Superior temporal gyrus (tissue), 1 donor: ENCODE measurements around the gene PRMT3.
"Not testable (repeated sequence)": the region's sequence is repeated elsewhere in the genome, so short reads cannot be mapped to it uniquely, and the experiment has no call there.

Source experiments
- DNase-seq: peaks from one replicate; pipeline ENCODE4 v3.0.0-alpha.2; 2016; ENCODE audit errors: extremely low spot score

Gene PRMT3

DNA sequence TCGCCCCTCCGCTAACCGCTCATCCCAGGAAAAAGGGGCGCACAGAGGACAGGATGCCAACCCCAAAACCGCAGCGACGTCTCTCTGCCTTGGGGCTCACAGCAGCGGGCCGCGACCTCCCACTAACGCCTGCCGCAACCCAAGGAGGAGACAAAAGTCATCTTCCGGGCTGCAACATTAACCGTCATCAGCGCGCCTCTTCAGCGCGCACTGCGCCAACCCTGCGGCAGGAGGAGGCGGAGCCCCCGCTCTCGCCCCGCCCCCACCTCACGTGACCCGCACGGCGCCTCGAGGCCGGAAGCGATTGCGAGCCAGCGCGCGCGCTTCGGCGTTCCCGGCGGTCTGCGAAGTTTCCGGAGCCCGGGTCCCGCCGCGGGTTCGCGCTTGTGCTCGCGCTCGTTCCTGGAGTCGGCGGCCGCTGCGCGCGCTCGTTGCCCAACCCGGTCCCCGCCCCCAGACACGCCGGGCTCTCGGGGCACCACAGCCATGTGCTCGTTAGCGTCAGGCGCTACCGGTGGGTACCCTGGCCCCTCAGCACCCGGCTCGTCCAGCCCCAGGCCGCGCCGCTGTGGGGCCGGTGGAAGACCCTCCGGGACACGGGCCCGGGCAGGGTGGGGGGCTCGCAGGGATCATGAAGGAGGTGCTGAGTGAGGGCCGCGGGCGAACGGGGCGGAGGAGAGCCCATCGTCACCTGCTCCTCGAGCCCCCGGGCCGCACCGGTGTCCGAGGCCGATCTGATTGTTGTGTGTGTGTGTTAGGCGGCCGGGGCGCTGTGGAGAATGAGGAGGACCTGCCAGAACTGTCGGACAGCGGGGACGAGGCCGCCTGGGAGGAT lies at the start of gene PRMT3:
Gene PRMT3, plus strand, starts transcription at position 456 of the 835 bp plus-strand sequence. Its CDS starts 31 bp downstream, at position 487.
- peak; percentile 89 for DNase-seq

DNA sequence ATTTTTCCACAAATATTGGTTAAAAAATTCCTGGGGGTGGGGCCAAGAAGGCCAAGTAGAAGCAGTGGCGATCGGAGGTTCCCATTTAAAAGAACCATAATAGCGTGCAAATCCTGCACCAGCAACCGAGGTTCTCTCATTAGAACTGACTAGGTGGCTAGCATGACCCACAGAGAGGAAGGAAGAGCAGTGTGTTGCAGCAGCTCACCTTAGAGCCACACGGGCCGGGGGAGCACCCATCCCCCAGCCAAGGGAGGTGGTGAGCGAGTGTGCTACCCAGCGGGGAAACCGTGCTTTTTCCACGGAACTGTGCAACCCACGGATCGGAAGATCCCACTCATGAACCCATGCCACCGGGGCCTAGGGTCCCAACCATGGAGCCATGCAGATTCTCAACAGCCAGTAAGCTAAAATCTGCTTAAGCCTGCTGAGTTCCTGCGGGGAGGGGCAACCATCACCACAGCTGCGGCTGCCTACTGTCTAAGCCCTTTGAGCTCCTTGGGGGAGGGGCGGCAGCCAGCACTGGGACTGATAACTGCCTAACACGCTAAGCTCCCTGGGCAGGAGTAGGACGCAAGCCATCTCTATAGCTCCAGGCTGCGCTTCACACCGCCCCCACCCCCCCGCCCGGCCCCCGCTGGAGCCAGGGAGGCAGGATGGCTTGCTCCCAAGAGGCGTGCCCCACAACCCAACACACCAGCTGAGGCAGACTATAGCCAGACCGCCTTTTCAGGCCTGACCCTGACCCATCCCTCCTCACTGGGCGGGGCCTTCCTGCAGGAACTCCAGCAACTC lies 45.0 kb upstream of the PRMT3 start:
- no peak for DNase-seq

DNA sequence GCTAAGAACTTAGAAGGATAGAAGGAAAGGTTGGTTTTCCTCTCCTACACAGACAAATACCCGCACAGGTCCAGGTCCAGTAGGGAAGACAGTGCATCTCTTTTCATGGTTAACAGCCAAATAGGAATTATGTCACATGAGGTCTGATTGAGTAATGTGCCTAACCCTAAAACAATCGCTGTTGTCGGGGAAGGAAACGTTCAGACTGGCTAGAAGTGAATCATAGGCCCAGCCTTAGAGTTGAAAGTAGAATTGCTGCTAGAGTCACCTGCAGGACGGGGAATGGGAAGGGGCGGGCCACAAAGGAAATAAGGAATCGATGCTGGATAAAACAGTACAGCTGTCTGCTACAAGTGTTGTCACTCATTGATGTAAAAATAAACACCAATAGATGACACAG lies 36.4 kb upstream of the PRMT3 start:
- no peak for DNase-seq

DNA sequence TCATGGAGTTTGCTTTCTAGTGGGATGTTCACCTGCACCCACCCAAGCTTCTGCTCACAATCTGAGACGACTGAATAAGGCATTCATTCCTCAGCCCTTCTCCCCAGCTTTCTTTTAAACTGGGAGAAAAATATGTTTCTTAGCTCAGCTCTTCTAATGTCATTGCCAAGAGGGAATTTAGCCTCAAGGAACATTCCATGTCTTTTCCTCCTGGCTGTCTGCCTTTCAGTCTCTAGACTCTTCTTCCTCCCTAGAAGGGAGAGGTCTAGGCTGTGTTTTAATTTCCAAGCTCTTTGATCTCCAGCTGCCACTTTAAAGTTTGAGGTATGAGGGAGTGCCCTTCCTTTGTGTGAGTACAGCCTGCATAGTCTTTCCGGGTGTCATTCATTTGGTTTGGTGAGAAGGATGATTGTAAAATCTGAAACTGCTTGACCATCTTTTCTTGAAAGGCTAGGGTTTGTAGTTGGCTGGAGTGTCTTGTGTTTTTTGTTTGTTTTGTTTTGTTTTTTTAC lies 35.7 kb upstream of the PRMT3 start:
- no peak for DNase-seq

DNA sequence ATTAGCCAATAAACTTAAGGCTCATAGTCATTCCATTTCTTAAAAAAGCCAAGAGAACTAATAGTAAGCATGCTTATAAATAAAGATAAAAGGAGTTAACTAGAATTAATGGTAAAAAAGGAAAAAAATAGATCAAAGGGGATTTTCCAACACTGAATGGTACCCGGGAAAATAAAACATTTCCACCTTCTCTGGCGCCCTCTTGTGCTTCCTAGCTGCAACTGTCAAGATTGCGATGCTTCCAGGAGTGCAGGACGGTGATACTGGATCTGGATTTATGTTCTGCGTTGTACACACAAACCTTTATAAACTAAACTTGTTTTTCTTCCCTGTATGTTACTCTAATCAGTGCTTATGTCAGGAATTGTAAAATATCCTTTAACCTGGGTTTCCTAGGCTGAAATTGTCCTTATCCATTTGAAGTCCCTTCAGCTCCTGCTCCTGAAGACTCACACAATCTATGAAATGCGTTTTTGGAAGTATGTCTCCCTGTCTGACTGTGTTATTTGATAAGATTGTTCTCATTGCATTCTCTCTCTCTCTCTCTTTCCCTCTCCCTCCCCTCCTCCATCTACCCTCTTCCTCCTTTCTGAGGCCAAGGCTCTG lies 33.6 kb upstream of the PRMT3 start:
- peak; percentile 86 for DNase-seq

DNA sequence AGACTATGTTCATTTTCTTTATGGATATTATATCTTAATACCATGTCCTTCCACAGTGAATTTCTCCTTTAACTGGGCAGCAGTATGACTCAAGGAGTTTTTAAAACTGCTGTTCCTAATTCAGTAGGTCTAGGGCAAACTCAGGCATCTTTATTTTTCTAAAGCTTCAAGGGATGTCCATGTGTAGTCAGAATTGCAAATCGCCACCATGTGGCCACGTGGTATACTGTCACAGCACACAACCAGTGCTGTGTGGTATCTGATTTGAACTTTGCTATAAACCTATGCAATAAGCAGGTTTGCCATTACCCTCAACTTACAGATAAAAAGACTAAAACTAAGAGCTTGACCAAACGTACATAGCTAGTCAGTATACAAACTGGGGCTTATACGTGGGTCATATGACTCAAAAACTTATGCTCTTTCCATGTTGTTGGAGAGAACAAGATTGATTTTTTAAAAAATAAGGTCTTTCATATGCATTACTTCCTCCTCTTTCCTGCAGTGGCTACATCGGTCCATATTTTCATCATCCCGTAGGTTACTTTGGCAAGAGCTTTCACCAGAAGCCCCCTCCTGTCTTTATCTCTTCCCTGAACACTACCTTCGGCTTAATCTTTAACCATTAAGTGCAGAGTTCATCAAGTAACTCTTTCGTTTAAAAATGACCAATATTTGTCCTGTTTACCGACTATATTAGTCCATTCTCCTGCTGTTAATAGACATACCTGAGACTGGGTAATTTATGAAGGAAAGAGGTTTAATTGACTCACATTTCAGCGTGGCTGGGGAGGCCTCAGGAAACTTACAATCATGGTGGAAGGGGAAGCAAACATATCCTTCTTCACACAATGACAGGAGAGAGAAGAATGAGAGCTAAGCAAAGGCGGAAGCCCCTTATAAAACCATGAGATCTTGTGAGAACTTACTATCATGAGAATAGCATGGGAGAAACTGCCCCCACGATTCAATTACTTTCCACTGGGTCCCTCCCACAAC lies 32.0 kb upstream of the PRMT3 start:
- DNase-seq: peak; percentile 76

DNA sequence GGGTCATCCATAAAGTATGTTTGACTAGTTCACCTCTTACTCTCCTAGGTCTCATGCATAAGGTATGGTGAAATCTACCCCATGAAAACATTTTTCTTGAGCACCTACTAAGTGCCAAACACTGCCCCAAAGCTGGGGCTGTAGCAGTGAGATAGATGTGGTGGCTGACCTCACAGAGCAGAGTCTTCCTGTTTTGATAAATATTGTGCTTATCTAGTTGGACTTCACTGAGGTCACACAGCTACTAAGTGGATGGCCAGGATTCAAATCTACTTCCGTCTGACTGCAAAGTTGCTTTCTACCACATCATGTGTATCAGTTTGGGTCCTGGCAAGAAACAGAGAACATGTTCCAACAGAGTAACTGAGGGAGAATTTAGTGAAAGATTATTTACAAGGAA lies 30.4 kb upstream of the PRMT3 start:
- no peak for DNase-seq

DNA sequence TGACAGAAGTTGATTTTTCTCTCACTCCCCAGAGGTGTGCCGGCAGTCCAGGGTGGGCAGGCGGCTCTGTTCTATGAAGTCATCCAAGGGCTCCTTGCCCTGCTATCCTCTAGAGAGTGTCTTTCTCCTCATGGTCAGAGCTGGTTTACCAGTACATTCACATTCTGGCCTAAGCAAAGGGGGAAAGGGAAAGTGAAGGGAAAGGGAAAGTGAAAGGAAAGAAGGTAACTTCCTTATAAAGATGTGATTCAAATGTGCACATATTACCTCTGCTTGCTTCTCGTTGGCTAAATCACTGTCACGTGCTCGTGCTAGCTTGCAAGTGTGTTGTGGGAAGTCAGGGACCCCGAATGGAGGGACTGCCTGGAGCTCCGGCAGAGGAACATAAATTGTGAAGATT lies 26.9 kb upstream of the PRMT3 start:
- DNase-seq: no peak

DNA sequence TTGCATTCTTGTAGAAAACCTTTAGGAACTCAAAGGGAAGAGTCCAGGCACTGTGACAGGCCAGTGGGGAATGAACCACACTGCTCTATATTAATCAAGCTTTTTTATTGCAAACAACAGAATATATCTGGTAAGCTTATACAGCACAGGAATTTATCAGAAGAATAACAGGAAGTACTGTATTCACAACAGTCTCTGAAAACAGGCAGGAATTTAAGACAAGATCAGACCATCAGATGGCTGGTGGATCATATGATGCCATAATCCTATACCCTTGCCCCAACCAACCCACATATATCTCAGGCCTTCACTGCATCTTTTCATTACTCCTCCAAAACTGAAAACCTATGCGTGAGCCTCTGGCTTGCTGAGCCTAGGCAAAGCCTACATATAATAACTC lies 25.0 kb upstream of the PRMT3 start:
- DNase-seq: no peak

DNA sequence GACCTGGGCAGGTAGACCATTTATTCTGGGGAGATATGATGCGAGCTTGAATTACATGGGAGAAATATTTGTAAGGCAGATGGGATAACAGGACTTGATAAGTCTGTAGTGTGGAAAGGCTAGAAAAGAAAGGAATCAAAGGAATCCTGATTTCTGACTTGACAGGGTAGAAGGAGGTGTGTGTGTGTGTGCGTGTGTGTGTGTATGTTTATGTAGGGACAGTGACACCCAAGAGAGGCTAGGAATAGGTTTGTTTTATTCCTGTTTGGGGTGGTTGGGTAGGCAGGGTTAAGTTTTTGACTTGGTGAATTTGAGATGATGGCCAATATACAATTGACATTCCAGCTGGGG lies 24.4 kb upstream of the PRMT3 start:
- DNase-seq: no peak

DNA sequence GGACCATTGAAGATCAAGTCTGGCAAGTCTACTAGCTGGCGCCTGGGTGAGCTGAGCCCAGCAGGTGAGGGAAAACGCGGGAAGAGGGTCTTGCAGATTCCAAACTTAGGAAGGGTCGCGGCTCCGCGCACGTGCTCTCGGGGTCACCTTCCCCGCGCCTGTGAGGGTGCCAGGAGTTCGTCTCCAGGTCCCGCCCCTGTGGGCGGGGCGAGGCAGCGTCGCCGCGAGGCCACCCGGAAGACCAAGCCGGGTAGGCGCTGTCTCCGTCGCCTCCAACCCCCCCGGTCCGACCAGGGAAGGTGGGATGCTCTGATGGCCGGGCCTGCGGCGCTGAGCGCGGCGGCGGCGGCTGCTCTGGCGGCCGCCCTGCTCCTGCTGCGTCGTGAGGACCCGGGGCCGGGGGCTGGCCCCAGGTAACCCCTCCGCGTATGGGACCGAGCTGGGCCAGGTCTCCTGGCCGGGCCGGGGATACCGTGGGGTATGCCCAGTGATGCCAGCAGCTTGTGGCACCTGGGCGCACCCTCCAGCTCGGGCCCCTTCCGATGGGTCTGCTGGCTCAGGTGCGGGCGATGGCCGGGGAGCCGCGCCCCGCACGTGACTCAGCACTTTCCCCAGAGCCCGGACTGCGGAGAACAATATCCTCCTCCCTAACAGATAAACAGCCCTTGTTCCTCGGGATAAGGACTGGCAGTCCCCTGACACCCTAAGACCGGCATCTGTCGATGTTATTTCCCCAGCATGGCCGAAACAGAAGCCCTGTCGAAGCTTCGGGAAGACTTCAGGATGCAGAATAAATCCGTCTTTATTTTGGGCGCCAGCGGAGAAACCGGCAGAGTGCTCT lies 23.8 kb upstream of the PRMT3 start, which contains the start of gene HTATIP2:
Gene HTATIP2, plus strand, starts transcription at position 215 of the 841 bp plus-strand sequence. Its CDS starts 524 bp downstream, at position 739.
- DNase-seq: peak; percentile 80

DNA sequence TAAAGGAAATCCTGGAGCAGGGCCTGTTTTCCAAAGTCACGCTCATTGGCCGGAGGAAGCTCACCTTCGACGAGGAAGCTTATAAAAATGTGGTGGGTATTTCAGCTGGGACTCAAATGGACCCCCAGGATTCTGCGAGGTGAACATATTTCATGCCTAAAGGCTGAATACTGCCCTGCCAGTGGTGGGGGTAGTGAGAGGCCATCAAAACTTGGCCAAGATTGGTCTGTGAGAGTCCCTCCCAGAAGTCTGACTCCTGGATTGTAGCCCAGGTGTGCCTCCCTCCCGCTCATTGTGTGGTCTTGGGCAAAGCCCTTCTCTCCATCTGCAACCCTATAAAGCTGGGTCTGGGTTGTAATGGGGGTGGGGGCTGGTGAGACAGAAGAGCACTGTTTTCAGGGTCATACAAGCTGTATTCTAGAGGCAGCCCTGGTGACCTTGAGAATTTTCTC lies 23.1 kb upstream of the PRMT3 start:
- no peak for DNase-seq

DNA sequence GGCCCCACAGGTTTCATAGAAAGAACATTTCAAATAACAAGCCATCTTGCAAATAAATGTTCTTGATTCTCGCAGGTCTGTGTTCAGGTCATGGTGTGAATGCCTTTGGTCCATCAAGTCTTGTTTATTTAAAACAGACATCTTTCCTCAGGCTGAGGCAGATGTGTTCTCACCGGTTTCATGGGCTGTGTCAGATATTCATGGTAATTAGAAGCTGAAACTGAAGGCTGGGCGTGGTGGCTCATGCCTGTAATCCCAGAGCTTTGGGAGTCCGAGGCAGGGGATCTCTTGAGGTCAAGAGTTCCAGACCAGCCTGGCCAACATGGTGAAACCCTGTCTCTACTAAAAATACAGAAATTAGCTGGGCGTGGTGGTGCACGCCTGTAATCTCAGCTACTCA lies 22.1 kb upstream of the PRMT3 start:
- DNase-seq: not testable (repeated sequence)

DNA sequence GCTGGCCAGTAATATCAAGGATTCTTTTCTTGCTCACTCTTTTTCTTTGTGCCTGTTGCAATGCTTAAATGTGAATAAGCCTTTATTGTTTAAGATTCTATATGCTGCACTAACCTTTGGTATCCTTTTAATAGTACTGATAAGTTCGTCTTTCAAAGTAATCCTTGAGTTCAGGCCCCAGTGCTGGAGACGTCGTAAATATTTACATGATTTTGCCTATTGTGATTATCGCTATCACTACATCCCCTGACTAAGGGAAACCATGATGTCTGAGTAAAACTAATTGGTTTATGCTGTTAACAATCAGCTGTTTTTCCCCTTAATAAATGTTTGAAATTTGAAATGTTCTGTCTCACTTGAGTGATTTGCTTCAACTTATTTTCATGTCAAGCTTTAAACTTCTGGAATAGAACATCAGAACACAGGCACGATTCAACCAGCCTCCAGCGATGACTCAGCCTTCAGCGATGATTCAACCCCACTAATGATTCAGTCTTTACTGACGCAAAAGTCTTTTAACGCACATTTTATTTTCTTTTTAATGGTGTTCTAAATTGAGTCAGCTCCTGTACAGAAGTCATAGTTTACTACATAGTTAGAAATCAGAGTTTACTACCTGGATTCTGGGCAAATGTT lies 20.1 kb upstream of the PRMT3 start:
- peak; percentile 92 for DNase-seq

DNA sequence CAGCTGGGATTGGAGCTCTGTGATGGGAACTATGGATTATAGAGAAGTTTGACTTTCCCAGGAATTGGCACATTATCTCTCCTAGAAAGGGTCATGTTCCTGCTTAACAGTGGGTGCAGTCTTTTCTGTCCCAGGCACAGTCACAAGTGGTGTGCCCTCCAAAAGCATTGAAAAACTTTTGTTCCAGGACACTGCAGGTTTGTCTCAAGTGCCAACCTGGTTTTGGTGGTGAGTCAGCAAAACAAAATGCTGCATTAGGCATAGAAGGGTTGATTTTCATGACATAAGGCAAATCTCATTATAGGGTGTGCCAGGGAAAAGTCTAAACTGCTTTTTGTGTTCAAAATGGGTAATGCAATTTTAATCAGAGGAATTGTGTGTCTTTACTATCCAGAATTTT lies 19.1 kb upstream of the PRMT3 start:
- DNase-seq: peak; percentile 52

DNA sequence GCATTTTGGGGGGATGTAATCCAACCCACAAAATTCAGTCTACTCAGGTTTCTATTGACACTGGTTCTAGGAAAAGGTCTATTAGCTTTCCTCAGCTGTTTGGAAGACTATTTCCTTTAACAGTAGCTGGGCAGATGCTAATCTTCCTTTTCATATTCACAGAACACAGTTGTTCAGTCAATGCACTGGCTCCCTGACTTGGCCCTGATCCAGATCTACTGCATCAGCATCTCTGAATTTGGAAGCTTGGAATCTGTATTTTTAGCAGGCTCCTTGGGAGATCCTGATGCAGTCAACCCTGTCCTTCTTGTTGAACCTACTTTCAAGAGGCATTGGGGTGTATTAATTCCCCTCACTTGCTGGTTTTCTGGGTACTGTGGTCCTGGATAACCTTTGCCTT lies 17.7 kb upstream of the PRMT3 start:
- DNase-seq: peak; percentile 61

DNA sequence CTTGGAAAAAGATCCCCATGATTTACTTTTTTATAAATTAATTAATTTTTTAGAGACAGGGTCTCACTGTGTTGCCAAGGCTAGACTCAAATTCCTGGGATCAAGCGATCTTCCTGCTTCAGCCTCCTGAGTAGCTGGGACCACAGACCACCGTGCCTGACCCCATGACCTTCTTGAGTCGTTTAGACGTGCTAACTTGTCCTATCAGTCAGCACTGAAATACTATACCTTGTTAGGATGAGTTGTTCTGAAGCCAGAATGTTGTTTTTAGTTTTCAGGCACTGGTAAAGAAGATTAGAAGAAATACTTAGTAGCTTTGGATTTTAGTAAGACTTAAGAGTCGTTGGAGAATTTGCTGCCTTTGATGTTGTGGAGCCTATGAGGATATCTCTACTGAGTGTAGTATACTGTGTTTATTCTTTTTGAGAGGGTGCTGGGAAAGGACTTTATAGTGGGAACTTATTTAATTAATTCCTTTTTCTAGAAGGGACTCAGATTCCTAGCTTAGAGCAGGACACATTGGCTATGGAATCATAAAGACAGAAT lies 15.4 kb upstream of the PRMT3 start:
- no peak for DNase-seq

DNA sequence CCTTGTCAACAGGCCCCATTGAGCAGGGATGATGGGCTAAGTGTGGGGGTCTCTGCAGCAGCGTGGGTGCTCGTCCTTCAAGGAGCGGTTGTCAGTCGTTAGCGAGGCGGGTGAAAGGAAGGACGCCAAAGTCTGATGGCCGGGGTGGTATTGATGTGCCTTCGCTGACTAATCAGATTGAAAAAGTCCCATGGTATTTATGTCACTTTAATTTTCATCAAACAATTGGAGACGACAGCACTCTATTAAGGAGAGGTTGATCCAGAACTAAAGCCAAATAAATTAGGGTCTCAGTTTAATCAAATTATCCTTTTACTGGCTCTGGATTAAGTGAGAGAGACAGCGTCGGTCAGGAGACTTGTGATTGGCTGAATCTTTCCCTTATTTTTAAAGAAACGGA lies 14.4 kb upstream of the PRMT3 start:
- DNase-seq: no peak

DNA sequence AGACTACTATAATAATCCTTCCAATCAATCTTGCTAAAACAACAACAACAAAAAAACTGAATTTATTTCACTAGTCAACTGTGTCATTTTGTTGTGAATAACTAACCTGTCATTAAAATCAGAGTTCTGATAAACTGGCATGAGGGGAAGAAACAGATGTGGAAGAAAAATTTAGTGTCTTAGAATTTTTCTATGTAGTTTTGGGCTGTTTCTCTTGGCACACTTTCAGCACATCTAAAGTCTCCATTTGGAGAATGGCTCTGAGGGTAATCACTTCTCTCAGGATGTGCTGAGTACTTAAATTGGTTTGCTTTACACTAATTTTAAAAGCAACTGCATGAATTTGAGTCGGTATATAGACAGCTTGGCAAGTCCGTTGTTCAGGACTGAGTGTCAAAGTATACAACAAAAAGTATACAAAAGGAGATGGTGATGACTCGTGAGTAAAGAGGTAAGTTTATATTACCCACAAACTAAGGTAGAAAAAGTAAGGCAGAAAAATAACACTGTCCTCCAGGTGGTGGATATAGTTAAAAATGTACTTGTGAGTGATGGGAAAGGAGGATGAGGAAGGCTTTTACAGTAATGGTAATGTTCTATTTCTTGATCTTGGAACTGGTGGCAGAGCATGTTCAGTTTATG lies 13.8 kb upstream of the PRMT3 start:
- no peak for DNase-seq
